A673 (cell line): ENCODE results near the gene STARD13. TPM values are rescaled to one million over a fixed set of nuclear protein-coding genes. Genes with fewer than 3 reads are reported as not detected.

Experiments used
- BruUV-seq: library from RNA; stranded (reverse); fragments of 400-500 nt; replicated peaks from 2 replicates; lab custom pipeline; 2021; lab: Mats Ljungman, UMichigan
- CTCF ChIA-PET: fragments of 300-600 bp; sonication (Branson Sonifier 250); formaldehyde crosslinking; loops from one replicate; lab custom pipeline; 2022; ENCODE audit warnings: antibody characterized with exemption; lab: Charles Lee
- POLR2A ChIA-PET: fragments of 300-600 bp; sonication (Branson Sonifier 250); formaldehyde crosslinking; loops from one replicate; lab custom pipeline; 2022; ENCODE audit warnings: antibody characterized with exemption; ENCODE audit not compliant: low non-redundant PET; lab: Charles Lee
- DNase-seq: peaks from one replicate; pipeline ENCODE4 v3.0.0-alpha.2; 2015; ENCODE audit warnings: low spot score
- H3K27ac ChIP-seq: fragments of 200-600 bp; sonication (generic); 2 replicates; pipeline ENCODE4 v1.5.1; 2016; ENCODE audit warnings: mixed run types, low read depth, mild to moderate bottlenecking, mixed read lengths, antibody characterized with exemption, low read length; ENCODE audit not compliant: poor library complexity, severe bottlenecking
- H3K27me3 ChIP-seq: fragments of 200-600 bp; sonication (generic); replicated peaks from 2 replicates; pipeline ENCODE4 v1.6.1; 2017; ENCODE audit warnings: mixed run types, low read depth, mild to moderate bottlenecking, mixed read lengths, antibody characterized with exemption, low read length; ENCODE audit not compliant: insufficient read depth, poor library complexity
- H3K36me3 ChIP-seq: fragments of 200-600 bp; sonication (generic); 2 replicates; pipeline ENCODE4 v1.6.1; 2016; ENCODE audit warnings: mixed run types, mild to moderate bottlenecking, mixed read lengths, antibody characterized with exemption, low read length; ENCODE audit not compliant: insufficient read depth, poor library complexity, severe bottlenecking
- H3K4me1 ChIP-seq: fragments of 200-600 bp; sonication (generic); 2 replicates; pipeline ENCODE4 v1.6.1; 2017; ENCODE audit warnings: mixed run types, mild to moderate bottlenecking, mixed read lengths, antibody characterized with exemption, low read length; ENCODE audit not compliant: insufficient read depth, poor library complexity, severe bottlenecking
- H3K4me3 ChIP-seq: fragments of 200-600 bp; sonication (generic); 2 replicates; pipeline ENCODE4 v1.5.1; 2016; ENCODE audit warnings: low read depth, mixed run types, mild to moderate bottlenecking, mixed read lengths, low read length; ENCODE audit not compliant: poor library complexity, severe bottlenecking
- H3K9me3 ChIP-seq: fragments of 200-600 bp; sonication (generic); 2 replicates; pipeline ENCODE4 v1.6.1; 2016; ENCODE audit warnings: mixed run types, low read depth, mild to moderate bottlenecking, mixed read lengths, antibody characterized with exemption, low read length; ENCODE audit not compliant: poor library complexity, severe bottlenecking
- CTCF ChIP-seq: fragments of 300-800, 200-600 bp; sonication (generic); conservative IDR thresholded peaks from 2 replicates; pipeline ENCODE4 v1.5.1; 2017; ENCODE audit warnings: low read depth, mild to moderate bottlenecking, antibody characterized with exemption, low read length, moderate library complexity, mixed read lengths
- EZH2 ChIP-seq: fragments of 200-600 bp; sonication (generic); IDR thresholded peaks from 2 replicates; pipeline ENCODE4 v1.6.1; 2017; ENCODE audit warnings: borderline replicate concordance, low read depth, mild to moderate bottlenecking, mixed read lengths, antibody characterized with exemption, low read length; ENCODE audit not compliant: poor library complexity, severe bottlenecking
- intact Hi-C: fragments of 100-400 bp; cut with micrococcal nuclease; formaldehyde crosslinking; loops from one replicate; pipeline ENCODE4 v1.10.0; 2022; ENCODE audit not compliant: unreplicated experiment
- total RNA-seq: library from RNA; stranded (reverse); gene quantifications from 2 replicates; pipeline ENCODE4 v1.2.3, GENCODE V29; 2021

STARD13 gene
- total RNA-seq, 1 experiment from 2014 or later = 45.7 TPM

- Histone ChIP-seq H3K4me3 (no peak overlapping the region), H3K27ac (no peak overlapping the region), H3K4me1 (peaks cover 5% of the 10 kb centered on the region), H3K36me3 (no peaks in the 10 kb centered on the region), H3K9me3 (no peaks in the 10 kb centered on the region), H3K27me3 (no peaks in the 10 kb centered on the region)
- peak; percentile 29 for DNase-seq
- no peak for TF ChIP-seq CTCF
- no peak for TF ChIP-seq EZH2
- ChIA-PET POLR2A (no interaction called here), CTCF (no interaction called here)
- intact Hi-C loops = no loop called here
- BruUV-seq = no TSS peak
These were observed 193.2 kb downstream of the STARD13 start for GRCh38 chr13:33092073-33092987.

- POLR2A ChIA-PET = no interaction called here
- BruUV-seq = no TSS peak
- H3K27ac ChIP-seq = no peak overlapping the region
- TF ChIP-seq EZH2 (no peak), CTCF (no peak)
- H3K4me3 ChIP-seq = no peak overlapping the region
- H3K36me3 ChIP-seq = no peaks in the 10 kb centered on the region
- H3K27me3 ChIP-seq = no peaks in the 10 kb centered on the region
- H3K4me1 ChIP-seq = peaks cover 5% of the 10 kb centered on the region
- no peak for DNase-seq
- intact Hi-C loops = no loop called here
- CTCF ChIA-PET = no interaction called here
- no peaks in the 10 kb centered on the region for H3K9me3 ChIP-seq
These were observed 194.2 kb downstream of the STARD13 start for GRCh38 chr13:33091415-33091774.

- peaks cover 5% of the 10 kb centered on the region for H3K4me1 ChIP-seq
- H3K27me3 ChIP-seq = no peaks in the 10 kb centered on the region
- POLR2A ChIA-PET = no interaction called here
- CTCF ChIA-PET = no interaction called here
- BruUV-seq = no TSS peak
- no peaks in the 10 kb centered on the region for H3K9me3 ChIP-seq
- no peaks in the 10 kb centered on the region for H3K36me3 ChIP-seq
- H3K4me3 ChIP-seq = no peak overlapping the region
- intact Hi-C loops = no loop called here
- no peak overlapping the region for H3K27ac ChIP-seq
- no peak for DNase-seq
- no peak for TF ChIP-seq EZH2
These were observed 194.7 kb downstream of the STARD13 start for GRCh38 chr13:33090755-33091414.
